LoVo (cell line): Measurements from ENCODE around the gene CRYGN.

Experiments
- DNase-seq: peaks from one replicate; pipeline ENCODE4 v3.0.0-alpha.2; 2016; ENCODE audit warnings: low spot score

The CRYGN gene

DNA sequence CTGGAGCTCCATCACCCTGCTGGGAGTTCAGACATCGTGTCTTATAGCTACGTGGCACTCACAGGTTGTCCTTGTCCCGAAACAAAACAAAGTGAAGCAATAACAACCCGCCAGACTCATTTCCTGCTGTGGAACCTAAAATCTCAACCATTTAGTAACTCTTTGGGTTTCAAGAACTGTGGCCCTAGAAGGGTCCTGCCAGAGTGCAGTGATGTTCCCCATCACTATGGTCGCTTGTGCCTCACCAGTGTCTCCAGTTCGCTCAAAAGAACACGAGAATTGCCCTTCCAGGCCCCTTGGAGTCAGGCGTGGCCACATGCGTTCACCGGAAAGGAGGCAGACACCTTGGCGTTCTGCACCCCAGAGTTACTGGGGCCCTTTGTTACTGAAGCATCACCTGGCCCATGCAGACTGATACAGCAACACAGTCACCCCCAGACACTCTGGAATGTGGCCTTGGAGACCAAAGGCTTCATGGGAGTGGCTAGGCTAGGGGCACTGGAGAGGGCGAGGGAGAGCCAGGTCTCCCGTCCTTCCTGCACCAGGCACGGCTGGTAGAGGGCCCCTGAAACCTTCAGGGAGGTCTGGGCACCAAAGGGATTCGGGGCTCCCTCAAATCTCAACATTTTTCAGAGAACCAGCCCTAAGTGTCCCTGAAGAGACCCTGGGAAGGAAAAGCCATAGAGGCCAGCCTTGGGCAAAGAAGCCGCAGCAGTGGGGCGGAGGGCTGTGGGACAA lies 908 bp downstream of the CRYGN start:
- no peak for DNase-seq

DNA sequence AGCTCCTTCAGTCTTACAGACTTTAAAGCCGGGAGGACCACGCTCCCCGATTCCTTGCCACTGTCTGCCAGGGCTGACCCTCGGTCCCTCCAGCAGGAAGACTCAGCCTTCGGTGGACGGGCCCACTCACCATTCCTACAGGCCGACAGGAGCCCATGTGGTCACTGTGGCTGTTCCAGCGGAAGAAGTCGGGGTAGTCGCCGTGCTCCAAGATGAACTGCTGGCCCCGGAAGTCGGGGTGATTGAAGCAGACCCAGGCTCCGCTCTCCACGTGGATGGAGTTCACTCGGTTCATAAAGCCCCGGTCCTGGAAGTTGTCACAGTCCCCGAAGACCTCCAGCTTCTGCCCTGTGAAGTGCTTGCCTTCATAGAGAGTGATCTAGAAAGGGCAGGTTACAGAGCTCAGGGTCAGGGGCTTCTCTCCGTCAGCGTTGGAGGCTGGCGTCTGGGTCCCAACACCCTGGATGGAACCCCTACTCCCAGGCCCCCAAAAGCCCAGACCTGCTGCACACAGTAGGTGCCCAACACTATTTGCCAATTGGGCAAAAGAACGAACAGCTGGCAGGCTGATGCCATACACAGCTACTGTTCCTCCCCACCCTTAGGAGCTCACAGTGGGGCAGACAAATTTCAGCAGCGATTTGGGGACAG lies 1.9 kb downstream of the CRYGN start:
- no peak for DNase-seq

DNA sequence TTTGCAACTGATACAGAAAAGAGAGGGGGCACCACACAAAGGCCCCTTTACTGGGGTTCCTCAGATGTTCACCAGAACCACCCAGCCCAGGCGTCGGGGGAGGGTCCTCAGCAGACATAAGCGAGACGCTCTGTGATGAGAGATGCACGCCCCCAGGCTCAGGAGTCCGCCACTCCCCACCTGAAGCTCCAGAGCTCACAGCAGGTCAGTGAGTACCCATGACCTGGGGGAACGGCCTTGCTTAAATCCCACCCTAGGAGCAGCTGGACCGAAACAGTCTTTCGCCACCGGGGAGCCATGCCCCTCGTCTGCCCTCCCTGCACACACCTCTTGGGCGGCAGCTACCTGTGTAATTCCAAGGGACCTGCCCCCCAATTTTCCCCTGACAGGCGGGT lies 2.8 kb downstream of the CRYGN start:
- DNase-seq = no peak

DNA sequence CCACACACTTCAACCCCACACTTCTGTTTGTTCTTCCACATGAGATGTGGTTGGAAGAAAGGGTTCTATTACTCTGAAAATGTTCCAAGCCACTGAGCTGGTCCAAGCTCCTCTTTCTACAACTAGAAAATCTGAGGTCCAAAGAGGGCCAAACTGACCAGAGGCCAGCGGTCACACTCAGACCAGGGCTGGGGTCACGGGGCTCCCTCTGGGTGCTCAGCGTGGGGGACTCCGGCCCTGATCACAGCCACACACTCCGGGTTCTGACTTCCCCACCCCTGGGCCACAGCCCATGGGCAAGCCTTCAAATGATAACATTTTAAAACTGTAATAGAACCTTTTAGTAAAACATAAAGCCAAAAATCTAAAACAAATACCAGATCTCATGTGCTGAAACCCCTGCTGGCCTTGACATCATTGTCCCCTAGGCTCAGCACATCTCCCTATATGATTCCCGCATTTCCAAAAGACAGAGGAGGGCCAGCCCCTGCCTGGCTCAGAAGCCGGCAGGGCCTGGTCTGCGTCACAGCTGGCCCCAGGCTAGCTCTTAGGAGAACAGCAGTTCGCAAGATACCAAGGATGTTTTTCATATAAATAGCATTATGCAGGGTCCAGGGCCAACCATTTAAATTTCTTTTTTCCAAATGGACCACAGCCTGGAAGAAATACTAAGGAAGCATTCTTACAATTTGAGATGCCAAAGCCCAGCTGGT lies 3.3 kb downstream of the CRYGN start:
- DNase-seq = no peak

DNA sequence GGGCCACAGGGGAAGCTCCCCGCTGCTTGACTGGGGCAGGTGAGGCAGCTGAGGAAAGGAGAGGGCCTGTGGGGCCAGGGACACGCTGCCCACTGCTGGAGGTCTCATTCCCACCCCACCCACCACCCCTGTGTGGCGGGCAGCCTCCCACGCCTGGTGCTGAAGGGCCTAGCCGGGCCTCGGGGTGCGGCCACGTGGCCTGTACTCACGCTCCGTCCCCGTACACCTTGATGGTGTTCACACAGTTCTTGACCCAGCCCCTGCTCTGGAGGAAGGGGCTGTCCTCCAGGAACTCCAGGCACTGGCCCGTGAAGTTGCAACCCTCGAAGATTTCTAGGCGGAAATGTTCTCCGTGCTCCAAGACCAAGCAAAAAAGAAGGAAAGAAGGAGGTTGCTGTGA lies 4.0 kb downstream of the CRYGN start:
- no peak for DNase-seq

DNA sequence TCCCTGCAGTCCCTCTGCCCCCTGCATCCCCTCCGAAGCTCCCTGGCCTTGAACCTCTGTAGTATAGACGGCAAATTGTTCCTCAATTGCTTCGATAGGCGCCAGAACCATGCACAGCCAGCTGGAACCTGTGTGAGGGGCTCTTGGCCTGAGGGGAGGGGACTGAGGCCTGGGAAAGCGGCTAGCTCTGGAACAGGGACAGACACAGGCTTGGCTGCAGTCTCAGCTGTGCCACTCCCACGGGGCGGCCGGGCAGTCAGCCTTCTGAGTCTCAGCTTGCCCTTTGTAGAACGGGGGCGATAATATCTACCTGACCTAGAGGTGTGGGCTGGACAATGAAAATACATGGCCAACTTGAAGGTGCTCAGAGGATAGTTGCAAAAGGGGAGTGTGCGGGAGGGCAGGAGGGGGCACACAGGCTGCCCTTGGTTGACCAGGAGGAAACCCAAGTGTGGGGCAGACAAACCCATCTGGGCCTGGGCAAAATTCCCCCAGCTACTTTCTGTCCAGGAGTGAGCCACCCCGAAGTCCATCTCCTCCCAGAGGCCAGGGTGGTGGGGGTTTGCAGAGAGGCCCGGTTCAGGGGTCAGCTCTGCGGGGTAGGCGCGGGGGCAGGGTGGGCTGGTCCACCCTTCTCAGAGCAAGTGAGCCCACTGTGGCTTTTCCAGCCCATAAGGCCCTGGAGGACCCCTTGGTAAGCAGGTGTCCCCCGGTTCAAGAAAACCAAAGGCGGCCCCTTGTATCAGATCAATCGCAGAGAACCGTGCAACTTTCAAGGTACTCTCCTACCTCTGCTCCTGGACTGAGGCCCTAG lies 4.6 kb downstream of the CRYGN start:
- no peak for DNase-seq

DNA sequence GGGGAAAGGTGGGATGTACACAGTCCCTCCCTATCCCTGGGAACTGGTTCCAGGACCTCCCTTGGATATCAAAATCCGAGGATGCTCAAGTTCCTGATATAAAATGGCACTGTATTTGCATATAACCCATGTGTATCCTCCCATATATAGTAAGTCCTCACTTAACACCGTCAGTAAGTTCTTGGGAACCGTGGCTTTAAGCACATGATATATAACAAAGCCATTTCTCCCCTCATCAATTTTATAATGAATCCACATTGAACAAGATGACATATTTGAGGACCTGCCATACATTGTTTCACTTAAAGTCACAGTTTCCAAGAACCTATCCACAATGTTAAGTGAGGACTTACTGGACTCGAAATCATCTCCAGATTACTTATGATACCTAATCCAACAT lies 5.4 kb downstream of the CRYGN start:
- DNase-seq = no peak

DNA sequence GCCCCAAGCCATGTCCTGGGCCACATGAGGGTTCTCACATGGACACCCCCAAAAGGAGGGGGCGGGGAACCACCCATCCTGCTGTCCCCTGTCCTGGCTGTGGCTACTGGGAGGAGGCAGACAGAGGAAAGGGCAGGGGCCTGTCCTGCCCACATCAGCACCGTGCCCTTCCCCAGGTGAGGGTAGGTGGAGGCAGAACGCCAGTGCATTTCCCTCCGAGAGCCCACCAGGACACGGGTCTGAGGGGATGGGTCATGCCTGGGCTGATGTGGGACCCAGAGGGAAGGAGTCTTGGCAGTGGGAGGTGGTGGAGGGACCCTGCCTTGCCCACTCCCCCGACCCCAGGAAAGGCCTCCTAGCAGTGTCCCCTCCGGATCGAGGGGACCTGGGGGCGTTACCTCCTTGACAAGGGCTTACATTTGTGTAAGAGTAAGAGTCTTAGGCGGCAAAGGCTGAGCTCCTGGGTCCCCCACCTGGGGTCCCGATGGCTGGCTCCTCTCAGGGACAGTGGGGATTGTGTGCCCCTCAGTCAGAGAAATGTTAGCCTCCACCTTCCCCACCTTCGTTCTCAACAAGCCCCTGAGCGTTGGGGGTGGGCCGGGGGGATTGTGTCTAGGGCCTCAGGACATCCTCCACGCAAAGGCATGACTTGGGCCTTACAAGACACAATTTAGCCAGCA lies 6.1 kb downstream of the CRYGN start:
- no peak for DNase-seq

DNA sequence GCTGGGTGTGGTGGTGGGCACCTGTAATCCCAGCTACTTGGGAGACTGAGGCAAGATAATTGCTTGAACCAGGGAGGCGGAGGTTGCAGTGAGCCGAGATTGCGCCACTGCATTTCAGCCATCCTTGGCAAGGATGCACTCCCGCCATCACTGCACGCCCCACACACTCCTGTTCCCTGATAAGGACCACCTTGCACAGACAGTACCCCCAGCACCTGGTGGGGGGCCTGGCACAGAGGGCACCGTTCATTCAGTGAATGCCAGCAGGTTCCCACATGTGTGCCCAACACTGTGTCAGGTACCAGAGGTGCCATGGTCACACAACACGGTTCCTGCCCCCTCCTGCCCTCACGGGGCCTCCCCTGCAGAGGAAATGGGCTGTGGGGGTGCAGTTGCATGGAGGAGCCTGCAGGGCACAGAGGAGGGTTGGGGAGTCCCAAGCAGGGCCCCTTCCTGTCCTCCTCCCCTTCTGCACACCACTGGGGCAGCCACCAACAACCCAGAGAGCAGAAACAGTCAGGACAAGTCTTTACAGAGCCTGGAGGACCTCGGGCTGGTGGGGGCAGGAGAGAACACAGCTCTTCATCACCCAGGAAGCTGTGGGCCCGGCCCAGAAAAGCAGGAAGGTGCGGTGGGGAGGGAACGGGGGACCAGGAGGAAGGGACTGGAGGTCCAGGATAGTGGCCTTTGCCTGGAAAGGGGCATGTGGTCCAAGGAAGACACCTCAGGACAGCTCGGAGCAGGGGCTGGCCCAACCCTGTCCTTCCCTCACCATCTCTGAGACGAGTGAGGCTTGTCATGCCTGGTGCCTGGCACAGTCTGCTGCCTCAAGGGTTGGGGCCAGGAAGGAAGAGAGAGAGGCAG lies 7.1 kb downstream of the CRYGN start:
- no peak for DNase-seq

DNA sequence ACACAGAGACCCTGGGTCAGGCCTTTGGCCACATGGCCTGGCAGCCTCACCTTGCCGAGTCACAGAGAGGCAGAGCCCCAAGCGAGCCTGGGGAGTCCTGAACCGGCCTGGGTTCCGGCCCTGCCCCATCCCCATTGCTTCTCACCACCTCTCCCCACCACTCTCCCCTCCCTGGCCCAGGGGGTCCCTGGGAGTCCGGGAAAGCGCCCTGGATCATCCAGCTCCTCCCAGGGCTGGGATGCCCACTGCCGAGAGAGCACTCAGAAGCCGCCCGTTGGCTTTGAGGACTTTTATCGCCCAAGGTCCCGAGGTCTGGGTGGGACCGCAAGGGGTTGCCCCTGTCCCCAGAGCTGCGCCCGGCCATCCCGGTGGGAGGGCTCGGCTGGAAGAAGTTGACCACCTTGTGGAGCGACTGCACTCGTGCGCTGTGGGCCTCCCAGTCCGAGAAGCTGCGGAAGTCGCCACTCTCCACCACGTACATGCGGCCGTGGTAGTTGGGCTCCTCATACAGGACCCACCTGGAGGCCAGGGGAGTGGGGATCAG lies 8.1 kb downstream of the CRYGN start:
- DNase-seq = no peak

DNA sequence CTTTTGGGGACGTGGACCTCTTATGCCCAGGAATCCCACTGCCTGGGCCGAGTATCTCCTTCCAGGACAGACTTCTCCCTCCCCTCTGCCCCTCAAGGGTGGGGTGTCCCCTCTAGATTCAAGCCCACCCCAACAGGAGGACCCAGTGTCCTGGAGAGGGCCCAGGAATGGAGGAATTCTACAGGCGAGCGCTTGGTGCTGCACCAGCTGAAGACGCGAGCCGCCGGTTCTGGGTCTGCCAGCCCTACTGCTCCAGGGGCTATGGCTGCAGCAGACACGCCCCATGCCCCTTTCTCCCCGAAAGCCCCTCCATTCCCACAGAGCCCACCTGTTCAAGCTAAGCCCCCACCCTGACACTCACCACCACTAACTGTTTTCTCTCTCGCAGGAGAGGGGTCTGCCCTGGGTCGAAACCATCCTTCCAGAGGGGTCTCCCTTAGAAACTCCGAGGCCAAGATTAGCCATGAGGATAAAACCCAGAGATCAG lies 8.6 kb downstream of the CRYGN start:
- DNase-seq = no peak

DNA sequence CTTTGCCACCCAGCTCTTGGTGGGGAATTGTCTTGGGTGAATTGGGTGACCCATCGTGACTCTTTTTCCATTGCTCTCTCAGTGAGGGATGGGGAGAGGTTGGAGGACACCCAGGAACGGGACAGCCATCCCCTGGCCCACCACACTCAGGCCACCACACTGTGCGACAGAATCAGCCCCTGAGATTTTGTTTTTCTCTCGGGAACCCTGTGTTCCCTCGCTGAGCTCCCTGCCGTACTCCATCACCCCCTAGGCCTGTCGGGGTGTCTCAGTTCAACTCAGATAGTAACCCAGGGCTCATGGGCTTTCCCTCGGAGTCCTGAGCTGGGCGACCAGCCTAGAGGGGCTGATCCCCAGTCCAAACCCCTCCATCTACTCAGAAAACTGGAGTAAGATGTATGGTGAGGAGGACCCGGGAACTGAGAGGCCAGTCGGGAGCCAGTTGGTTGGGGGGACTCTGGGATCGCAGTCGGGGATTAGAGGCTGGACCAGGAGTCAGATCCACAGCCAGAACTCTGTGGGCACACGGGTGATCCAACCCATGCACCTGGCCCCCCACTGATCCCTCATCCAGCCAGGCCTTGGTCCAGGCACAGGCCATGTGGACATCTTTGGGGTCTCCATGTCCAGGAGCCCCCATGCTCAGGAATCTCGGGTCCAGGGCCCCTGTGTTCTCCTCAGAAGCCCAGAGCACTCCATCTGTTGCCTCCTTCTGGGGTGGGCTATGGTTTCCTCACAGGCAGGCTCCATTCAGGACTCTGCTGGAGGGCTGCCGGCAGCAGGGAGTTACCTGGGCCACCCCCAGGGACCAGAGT lies 9.3 kb downstream of the CRYGN start:
- no peak for DNase-seq

DNA sequence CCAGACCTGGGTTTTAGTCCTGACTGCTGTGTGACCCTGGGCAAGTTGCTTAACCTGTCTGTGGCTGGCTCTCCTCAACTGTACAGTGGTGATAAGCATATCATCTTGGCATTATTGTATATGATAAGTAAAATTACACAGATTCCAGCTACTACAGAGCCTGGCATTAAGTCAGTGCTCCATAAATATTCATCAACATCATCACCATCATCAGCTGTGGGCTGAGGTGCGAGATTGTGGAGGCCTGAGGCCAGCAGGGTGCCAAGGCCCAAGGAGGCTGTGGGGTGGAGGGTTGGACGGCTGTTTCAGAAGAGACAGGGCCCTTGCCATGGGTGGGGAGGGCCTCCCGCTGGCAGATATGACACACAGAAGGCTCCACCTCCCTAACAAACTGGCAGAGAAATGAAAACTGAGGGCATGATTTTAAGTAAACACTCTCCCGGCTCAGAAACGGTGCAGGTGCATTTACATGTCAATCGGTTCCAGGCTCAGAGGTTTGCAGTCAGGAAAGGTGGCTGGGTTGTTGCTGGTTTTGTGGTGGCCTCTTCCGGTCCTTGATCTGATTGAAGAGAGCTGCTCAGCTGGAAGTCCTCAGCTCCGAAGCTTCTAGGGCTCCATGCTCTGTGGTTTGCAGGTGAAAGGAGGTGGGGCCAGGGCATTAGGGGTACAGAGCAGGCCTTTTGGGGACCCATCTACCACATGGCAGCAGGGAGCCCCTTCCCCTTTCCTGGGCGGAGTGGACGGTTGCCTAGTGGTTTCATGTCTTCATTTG lies 10.2 kb downstream of the CRYGN start:
- peak; percentile 42 for DNase-seq

DNA sequence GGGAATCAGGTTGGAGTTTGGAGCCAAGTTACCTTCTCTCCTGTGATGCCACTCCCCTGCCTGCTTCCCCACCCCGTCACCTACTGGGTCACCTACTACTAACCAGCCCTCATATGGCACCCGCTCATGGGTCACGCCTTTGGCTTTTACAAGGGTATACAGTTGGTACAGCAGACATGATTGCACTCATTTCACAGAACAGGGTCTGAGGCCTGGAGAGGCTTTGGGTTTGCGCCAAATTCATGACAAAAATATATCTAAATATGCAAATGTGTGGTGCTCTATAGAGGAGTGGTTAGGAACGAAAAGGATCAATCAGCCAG lies 10.7 kb downstream of the CRYGN start:
- DNase-seq = no peak

DNA sequence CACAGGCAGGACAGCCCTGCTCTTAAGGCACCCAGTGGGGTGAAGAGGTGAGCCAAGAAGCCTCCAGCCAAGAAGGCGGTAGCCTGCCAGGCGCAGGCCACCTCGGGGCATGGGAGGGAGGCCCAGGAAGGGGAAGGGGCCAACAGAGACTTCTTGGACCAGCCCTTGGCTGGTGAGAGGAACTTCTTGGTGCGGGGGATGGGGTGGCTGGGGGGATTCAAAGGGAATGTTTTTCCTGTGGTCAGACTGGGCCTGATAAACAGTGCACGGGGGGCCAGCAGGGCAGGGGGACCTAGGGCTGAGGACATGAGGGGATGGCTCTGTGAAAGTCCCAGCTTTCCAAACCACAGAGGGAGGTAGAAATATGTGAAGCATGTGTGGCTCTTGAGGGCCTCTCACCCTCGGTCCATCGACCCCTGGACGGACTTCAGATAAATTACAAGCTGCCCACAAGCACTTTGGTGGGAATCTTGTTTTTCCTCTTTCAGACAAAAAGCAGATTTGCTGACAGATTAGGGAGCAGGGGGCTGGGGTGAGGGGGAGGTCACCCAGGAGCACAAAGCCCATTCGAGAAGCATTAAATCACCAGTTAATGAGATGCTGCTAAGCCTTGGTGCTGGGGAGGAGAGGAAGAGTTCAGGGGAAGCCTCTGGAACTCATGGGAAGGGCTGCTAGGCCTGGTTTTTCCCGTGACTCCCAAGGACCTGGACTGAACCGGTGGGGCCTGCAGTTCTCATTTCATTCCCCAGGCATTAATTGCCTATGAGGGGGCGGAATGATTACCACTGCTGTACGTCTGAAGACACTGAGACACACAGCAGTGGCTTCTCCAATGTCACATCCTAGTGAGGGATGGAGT lies 11.3 kb downstream of the CRYGN start:
- DNase-seq = peak; percentile 32

DNA sequence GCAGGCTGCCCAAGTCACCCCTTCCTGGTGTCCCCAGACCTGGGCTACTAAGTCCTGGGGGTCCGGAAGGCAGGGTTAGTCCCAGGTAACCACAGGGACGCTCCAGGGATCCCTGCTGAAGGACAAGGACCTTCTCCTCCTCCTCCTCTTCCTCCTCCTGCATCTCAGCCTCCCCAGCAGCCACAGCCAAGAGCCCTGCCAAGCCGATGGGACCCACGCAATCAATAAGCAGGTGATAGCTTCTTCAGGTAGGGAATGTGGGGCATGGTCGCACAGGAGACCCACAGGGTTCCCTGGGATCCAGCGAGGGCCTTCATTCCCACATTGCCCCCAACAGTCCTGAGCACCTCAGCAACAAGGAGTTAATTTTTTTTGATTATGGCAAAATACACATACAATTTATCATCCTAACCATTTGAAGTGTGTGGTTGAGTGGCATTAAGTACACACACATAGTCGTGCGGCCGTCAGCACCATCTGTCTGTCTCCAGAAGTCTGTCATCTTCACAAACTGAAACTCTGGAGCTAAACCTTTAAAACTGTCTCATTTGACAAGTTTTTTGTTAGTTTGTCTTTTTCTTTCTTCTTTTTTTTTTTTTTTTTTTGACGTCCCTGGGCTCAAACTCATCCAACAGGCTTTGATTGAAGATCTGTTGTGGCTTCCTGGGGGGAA lies 12.1 kb downstream of the CRYGN start:
- DNase-seq = no peak
